ENCODE results near the gene P2RY6. TPM values are rescaled to one million over a fixed set of nuclear protein-coding genes. Genes with fewer than 3 reads are reported as not detected.
"Not testable (repeated sequence)": the region's sequence is repeated elsewhere in the genome, so short reads cannot be mapped to it uniquely, and the experiment has no call there.

Gene P2RY6
- total RNA-seq, 1 experiment from 2014 or later: not detected

GRCh38 chr11:73230931-73231330 is 41.2 kb upstream of the P2RY6 start:
- Mint-ChIP-seq H3K4me3 (no peak overlapping the region), H3K9me3 (no peaks in the 10 kb centered on the region), H3K4me1 (peaks cover 25 to 29% of the 10 kb centered on the region in 2 experiments), H3K36me3 (ENCODE audit: insufficient read depth in 1 of 3, low read depth in 3 of 3) (no peaks in the 10 kb centered on the region), H3K27ac (no peak overlapping the region), H3K27me3 (ENCODE audit: low read depth) (peaks cover 3% of the 10 kb centered on the region)
- H3K9me3 ChIP-seq (ENCODE audit: control insufficient read depth, low read depth, low read length): no peaks in the 10 kb centered on the region
- DNase-seq: no peak
- no peak for TF ChIP-seq CTCF (conservative IDR thresholded peaks at IDR 0.05)
- no peak overlapping the region for H2BK120ac ChIP-seq (ENCODE audit: low read depth, low read length, poor library complexity, severe bottlenecking)
- H2BK15ac ChIP-seq (ENCODE audit: low read depth, low read length): no peak overlapping the region
- WGBS (ENCODE audit: extremely low coverage, insufficient read length, low lambda C conversion rate): no CpG with 5 or more reads among the region's 7 CpGs
- no peak overlapping the region for H3K27ac ChIP-seq (ENCODE audit: insufficient read length, low read depth, low read length)
- H2BK5ac ChIP-seq (ENCODE audit: insufficient read length, low read length): no peak overlapping the region
- no peak overlapping the region for H2BK12ac ChIP-seq (ENCODE audit: insufficient read length, low read depth, low read length)
- no peaks in the 10 kb centered on the region for H3K79me1 ChIP-seq (ENCODE audit: insufficient read depth, low read depth, low read length, poor library complexity, severe bottlenecking)
- no peak overlapping the region for H3T11ph ChIP-seq (ENCODE audit: low read length)
- no peak overlapping the region for H4K91ac ChIP-seq (ENCODE audit: insufficient read length, low read depth, low read length)
- no peaks in the 10 kb centered on the region for H3K27me3 ChIP-seq (ENCODE audit: insufficient read depth, low read length)
- no peak overlapping the region for H2BK20ac ChIP-seq (ENCODE audit: low read depth, low read length, poor library complexity, severe bottlenecking)
- no peak overlapping the region for H3K18ac ChIP-seq (ENCODE audit: insufficient read length, low read depth, low read length)
- no peaks in the 10 kb centered on the region for H4K20me1 ChIP-seq (ENCODE audit: control insufficient read depth, insufficient read depth, insufficient read length)
- no peaks in the 10 kb centered on the region for H3K79me2 ChIP-seq (ENCODE audit: insufficient read depth, low read length)
- no peak overlapping the region for H4K5ac ChIP-seq (ENCODE audit: insufficient read length, low read depth, low read length)
- peaks cover 13% of the 10 kb centered on the region; the same call in 1 of the 2 replicates for H3K4me1 ChIP-seq (ENCODE audit: insufficient read depth, low read length)
- H3K14ac ChIP-seq (ENCODE audit: insufficient read depth, low read length): no peak overlapping the region
- H2AFZ ChIP-seq (ENCODE audit: low read length): no peak overlapping the region
- no peak overlapping the region for H2AK5ac ChIP-seq (ENCODE audit: insufficient read length, low read length)
- no peak overlapping the region for H3K9ac ChIP-seq (ENCODE audit: extremely low read depth, insufficient read length, low read length)
- H3K4me2 ChIP-seq (ENCODE audit: insufficient read depth, insufficient read length, low read length): no peak overlapping the region
- no peak overlapping the region for H3K56ac ChIP-seq (ENCODE audit: insufficient read length, low read depth, low read length)
- no peak overlapping the region for H3K23ac ChIP-seq (ENCODE audit: insufficient read length, low read depth, low read length)
- no peak overlapping the region for H3K4ac ChIP-seq (ENCODE audit: low read depth, low read length)
- H4K8ac ChIP-seq (replicated peaks; ENCODE audit: insufficient read length, low read depth, low read length): no peak overlapping the region
- peaks cover 3% of the 10 kb centered on the region for H3K23me2 ChIP-seq (ENCODE audit: insufficient read length, low read depth, low read length, poor library complexity, severe bottlenecking)

GRCh38 chr11:73232487-73232886 is 39.7 kb upstream of the P2RY6 start:
- not testable (repeated sequence) for H3K9ac ChIP-seq (ENCODE audit: extremely low read depth, insufficient read length, low read length); H4K91ac ChIP-seq (ENCODE audit: insufficient read length, low read depth, low read length); H3K9me3 Mint-ChIP-seq; H3K27ac ChIP-seq (ENCODE audit: insufficient read length, low read depth, low read length); H3K4me3 Mint-ChIP-seq; H3K27ac Mint-ChIP-seq; H3K36me3 Mint-ChIP-seq (ENCODE audit: insufficient read depth in 1 of 3, low read depth in 3 of 3); H3K56ac ChIP-seq (ENCODE audit: insufficient read length, low read depth, low read length); H3T11ph ChIP-seq (ENCODE audit: low read length); H2AK5ac ChIP-seq (ENCODE audit: insufficient read length, low read length); H2BK120ac ChIP-seq (ENCODE audit: low read depth, low read length, poor library complexity, severe bottlenecking); H2BK20ac ChIP-seq (ENCODE audit: low read depth, low read length, poor library complexity, severe bottlenecking); H3K14ac ChIP-seq (ENCODE audit: insufficient read depth, low read length); H3K27me3 Mint-ChIP-seq (ENCODE audit: low read depth); H4K8ac ChIP-seq (replicated peaks; ENCODE audit: insufficient read length, low read depth, low read length); H2BK12ac ChIP-seq (ENCODE audit: insufficient read length, low read depth, low read length); H3K27me3 ChIP-seq (ENCODE audit: insufficient read depth, low read length); H4K5ac ChIP-seq (ENCODE audit: insufficient read length, low read depth, low read length); H2AFZ ChIP-seq (ENCODE audit: low read length); H2BK5ac ChIP-seq (ENCODE audit: insufficient read length, low read length); H3K23me2 ChIP-seq (ENCODE audit: insufficient read length, low read depth, low read length, poor library complexity, severe bottlenecking); H3K9me3 ChIP-seq (ENCODE audit: control insufficient read depth, low read depth, low read length); H3K18ac ChIP-seq (ENCODE audit: insufficient read length, low read depth, low read length); H3K23ac ChIP-seq (ENCODE audit: insufficient read length, low read depth, low read length); H3K79me2 ChIP-seq (ENCODE audit: insufficient read depth, low read length); H3K79me1 ChIP-seq (ENCODE audit: insufficient read depth, low read depth, low read length, poor library complexity, severe bottlenecking); H3K4me2 ChIP-seq (ENCODE audit: insufficient read depth, insufficient read length, low read length); H4K20me1 ChIP-seq (ENCODE audit: control insufficient read depth, insufficient read depth, insufficient read length); H2BK15ac ChIP-seq (ENCODE audit: low read depth, low read length); H3K4ac ChIP-seq (ENCODE audit: low read depth, low read length); DNase-seq
- H3K4me1 ChIP-seq (ENCODE audit: insufficient read depth, low read length): peaks cover 12% of the 10 kb centered on the region; the same call in 1 of the 2 replicates
- peaks cover 21 to 25% of the 10 kb centered on the region in 2 experiments for H3K4me1 Mint-ChIP-seq
- no CpG with 5 or more reads among the region's 7 CpGs for WGBS (ENCODE audit: extremely low coverage, insufficient read length, low lambda C conversion rate)

Data from H9 (cell line).